ENCODE data around the gene EMID1.
"Not testable (repeated sequence)": the region's sequence is repeated elsewhere in the genome, so short reads cannot be mapped to it uniquely, and the experiment has no call there.

Gene EMID1

DNA sequence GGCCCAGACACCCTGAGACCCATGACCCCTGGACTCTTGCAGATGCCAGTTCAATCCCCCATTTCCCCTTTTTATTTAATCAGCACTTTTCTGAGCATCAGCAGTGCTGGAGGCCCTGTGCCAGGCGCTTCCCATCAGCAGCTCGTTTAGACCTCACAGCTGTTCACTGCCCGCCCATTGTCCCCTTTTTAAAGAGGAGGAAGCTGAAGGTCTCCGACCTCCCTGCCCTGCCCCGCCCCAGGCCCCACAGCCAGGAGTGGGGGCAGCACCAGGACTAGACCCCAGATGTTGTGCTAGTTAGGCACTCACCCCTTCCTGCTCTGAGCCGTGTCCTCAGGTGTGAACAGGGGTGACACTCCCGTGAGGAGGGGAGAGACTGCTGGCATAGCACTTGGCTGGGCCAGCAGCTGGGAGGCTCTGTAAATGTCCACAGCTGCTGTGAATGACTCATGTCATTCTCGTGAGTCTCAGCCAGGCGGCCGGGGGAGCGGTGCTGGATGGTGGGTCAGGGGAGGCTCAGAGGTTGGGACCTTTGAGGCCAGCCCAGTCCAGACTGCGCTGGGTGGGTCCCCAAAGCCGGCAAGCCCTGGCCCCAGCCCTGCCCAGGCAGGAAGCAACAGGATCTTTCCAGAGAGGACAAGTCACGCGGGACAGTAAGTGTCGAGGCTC is 19.9 kb downstream of the EMID1 start:
- Histone ChIP-seq H3K4me3 (ENCODE audit: low read length) (no peak overlapping the region), H3K4me1 (ENCODE audit: control insufficient read depth, insufficient read depth, low read length) (no peaks in the 10 kb centered on the region), H3K9ac (ENCODE audit: low read length) (no peak overlapping the region), H3K36me3 (ENCODE audit: control insufficient read depth, insufficient read depth, low read length, severe bottlenecking) (no peaks in the 10 kb centered on the region), H3K27me3 (replicated peaks; ENCODE audit: control insufficient read depth, insufficient read depth, low read length) (peaks cover 12% of the 10 kb centered on the region), H3K9me3 (ENCODE audit: control insufficient read depth, low read length) (no peaks in the 10 kb centered on the region)
- DNase-seq (ENCODE audit: low read depth): peak; percentile 45

DNA sequence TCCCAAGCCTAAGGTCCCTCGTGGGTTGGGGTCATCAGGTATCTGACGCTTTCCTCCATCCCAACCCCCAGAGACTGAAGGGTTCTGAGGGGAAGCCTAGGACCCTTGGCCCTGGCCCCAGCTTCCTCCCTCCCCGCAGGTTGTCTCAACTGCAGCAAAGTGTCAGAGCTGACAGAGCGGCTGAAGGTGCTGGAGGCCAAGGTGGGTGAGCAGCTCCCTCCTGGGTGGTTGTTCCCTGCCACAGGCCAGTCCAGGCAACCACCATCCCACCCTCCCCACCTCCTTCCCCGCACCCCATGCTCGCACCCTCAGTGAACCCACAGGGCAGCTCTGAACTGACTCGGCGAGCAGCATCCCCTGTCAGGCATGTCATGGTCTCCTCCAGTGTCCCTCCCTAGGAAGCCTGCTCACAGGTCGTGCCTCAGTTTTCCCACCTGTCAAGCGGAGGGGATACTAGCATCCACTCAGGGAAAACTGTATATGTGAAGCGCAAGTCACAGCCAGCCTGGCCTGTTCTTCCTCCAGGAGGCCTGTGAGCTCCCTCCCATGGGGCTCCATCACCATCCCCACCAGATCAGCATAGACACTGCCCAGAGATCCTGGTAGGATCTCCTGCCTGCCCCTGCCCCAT is 20.8 kb downstream of the EMID1 start:
- Histone ChIP-seq H3K27me3 (replicated peaks; ENCODE audit: control insufficient read depth, insufficient read depth, low read length) (peaks cover 12% of the 10 kb centered on the region), H3K4me3 (ENCODE audit: low read length) (no peak overlapping the region), H3K36me3 (ENCODE audit: control insufficient read depth, insufficient read depth, low read length, severe bottlenecking) (no peaks in the 10 kb centered on the region), H3K9me3 (ENCODE audit: control insufficient read depth, low read length) (no peaks in the 10 kb centered on the region), H3K9ac (ENCODE audit: low read length) (no peak overlapping the region), H3K4me1 (ENCODE audit: control insufficient read depth, insufficient read depth, low read length) (no peaks in the 10 kb centered on the region)
- DNase-seq (ENCODE audit: low read depth): no peak

- Histone ChIP-seq H3K9ac (ENCODE audit: low read length) (no peak overlapping the region), H3K4me1 (ENCODE audit: control insufficient read depth, insufficient read depth, low read length) (no peaks in the 10 kb centered on the region)
Observed at GRCh38 chr22:29230972-29231875, 25.5 kb downstream of the EMID1 start.

DNA sequence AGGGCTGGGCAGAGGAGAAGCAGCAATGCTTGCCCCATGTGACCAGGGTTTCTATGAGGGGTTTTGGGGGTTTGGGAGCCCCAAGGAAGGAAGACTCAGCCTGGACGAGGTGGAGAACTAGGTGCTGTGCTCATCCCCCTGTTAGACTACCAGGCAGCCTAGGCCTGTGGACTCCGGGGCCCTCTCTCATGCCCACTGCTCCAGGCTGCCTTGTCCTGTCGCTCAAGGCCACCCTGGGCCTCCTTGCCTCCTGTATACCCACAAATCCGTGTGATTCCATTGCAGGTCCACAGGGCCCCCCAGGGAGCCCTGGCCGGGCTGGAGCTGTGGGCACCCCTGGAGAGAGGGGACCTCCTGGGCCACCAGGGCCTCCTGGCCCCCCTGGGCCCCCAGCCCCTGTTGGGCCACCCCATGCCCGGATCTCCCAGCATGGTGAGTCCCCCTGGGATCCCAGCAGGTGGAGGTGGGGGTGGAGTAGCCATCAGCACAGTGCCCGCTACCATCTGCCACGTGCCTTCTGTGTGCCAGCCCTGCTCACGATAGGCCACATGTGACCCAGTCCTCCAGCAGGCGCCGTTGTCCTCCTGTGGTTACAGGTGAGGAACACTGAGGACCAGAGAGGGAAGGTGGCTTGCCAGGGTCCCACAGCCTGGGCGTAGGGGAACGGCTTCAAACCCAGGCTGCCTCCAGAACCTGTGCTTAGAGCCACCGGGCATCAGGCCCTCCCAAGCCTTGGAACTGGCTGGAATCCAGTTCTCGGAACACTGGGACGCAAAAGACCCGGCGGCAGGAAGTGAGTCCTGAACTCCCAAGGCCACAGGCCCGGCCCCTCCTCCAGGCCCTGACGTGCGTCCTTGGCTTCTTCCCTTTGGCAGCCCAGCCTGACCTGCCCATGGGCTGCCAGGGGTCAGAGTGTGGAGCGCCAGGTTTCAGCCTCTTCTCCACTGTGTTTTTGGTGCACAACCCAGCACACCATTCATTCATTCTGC is 26.6 kb downstream of the EMID1 start:
- no peak for DNase-seq (ENCODE audit: low read depth)
- Histone ChIP-seq H3K9me3 (ENCODE audit: control insufficient read depth, low read length) (peaks cover 12% of the 10 kb centered on the region), H3K36me3 (ENCODE audit: control insufficient read depth, insufficient read depth, low read length, severe bottlenecking) (no peaks in the 10 kb centered on the region), H3K9ac (ENCODE audit: low read length) (no peak overlapping the region), H3K4me1 (ENCODE audit: control insufficient read depth, insufficient read depth, low read length) (no peaks in the 10 kb centered on the region), H3K4me3 (ENCODE audit: low read length) (no peak overlapping the region), H3K27me3 (replicated peaks; ENCODE audit: control insufficient read depth, insufficient read depth, low read length) (peaks cover 10% of the 10 kb centered on the region)

More at GRCh38 chr22:29230972-29231875, 25.5 kb downstream of the EMID1 start:
- Histone ChIP-seq H3K27me3 (replicated peaks; ENCODE audit: control insufficient read depth, insufficient read depth, low read length) (peaks cover 10% of the 10 kb centered on the region), H3K36me3 (ENCODE audit: control insufficient read depth, insufficient read depth, low read length, severe bottlenecking) (no peaks in the 10 kb centered on the region), H3K9me3 (ENCODE audit: control insufficient read depth, low read length) (peaks cover 12% of the 10 kb centered on the region), H3K4me3 (ENCODE audit: low read length) (no peak overlapping the region)
- DNase-seq (ENCODE audit: low read depth): no peak

DNA sequence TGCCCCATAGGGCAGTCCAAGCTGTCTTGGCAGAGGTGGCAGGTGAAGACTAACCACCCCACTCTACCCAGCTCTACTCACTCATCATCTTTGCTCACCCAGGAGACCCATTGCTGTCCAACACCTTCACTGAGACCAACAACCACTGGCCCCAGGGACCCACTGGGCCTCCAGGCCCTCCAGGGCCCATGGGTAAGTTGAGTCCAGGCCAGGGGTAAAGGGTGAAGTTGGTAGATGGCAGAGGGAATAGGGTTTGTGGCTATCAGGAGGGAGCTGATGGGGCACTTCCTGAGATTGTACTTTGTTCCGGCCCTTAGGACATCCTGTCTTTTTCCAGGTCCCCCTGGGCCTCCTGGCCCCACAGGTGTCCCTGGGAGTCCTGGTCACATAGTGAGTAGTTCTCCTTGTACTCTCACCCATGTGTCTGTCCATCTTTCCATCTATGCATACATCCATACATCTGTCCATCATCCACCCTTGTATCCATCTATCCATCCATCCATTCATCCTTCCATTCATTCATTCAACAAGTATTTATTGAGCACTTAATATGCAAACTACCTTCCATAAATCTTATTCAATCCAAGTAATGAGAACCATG is 27.7 kb downstream of the EMID1 start:
- Histone ChIP-seq H3K27me3 (replicated peaks; ENCODE audit: control insufficient read depth, insufficient read depth, low read length) (peaks cover 10% of the 10 kb centered on the region), H3K36me3 (ENCODE audit: control insufficient read depth, insufficient read depth, low read length, severe bottlenecking) (no peaks in the 10 kb centered on the region), H3K4me1 (ENCODE audit: control insufficient read depth, insufficient read depth, low read length) (no peaks in the 10 kb centered on the region), H3K9me3 (ENCODE audit: control insufficient read depth, low read length) (peaks cover 12% of the 10 kb centered on the region), H3K4me3 (ENCODE audit: low read length) (no peak overlapping the region), H3K9ac (ENCODE audit: low read length) (no peak overlapping the region)
- DNase-seq (ENCODE audit: low read depth): no peak

DNA sequence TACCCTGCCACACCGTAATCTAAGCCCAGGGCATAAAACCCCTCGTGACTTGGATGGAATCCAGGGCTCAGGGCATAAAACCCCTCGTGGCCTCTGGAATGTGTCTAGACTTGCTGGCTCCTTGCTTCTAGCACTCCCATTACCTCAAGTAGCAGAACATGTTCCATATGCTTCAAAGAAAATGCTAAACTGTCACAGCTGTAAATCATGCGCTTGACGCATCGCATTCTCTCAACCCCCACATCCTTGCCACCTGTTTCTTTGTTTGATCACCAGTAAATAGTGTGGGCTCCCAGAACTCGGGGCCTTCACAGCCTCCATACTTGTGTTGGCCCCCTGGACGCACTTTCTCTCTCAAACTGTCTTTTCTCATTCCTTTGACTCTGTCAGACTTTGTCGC is 34.8 kb downstream of the EMID1 start:
- H3K9ac ChIP-seq (ENCODE audit: low read length); H3K4me1 ChIP-seq (ENCODE audit: control insufficient read depth, insufficient read depth, low read length); H3K36me3 ChIP-seq (ENCODE audit: control insufficient read depth, insufficient read depth, low read length, severe bottlenecking); H3K4me3 ChIP-seq (ENCODE audit: low read length); DNase-seq (ENCODE audit: low read depth): not testable (repeated sequence)
- peaks cover 23% of the 10 kb centered on the region for H3K27me3 ChIP-seq (replicated peaks; ENCODE audit: control insufficient read depth, insufficient read depth, low read length)
- peaks cover 34% of the 10 kb centered on the region for H3K9me3 ChIP-seq (ENCODE audit: control insufficient read depth, low read length)

GRCh38 chr22:29243874-29244446 is 38.3 kb downstream of the EMID1 start:
- no peaks in the 10 kb centered on the region for H3K4me1 ChIP-seq (ENCODE audit: control insufficient read depth, insufficient read depth, low read length)
- no peak overlapping the region for H3K4me3 ChIP-seq (ENCODE audit: low read length)
- peaks cover 23% of the 10 kb centered on the region for H3K27me3 ChIP-seq (replicated peaks; ENCODE audit: control insufficient read depth, insufficient read depth, low read length)
- no peak for DNase-seq (ENCODE audit: low read depth)
- H3K9me3 ChIP-seq (ENCODE audit: control insufficient read depth, low read length): peaks cover 31% of the 10 kb centered on the region
- H3K36me3 ChIP-seq (ENCODE audit: control insufficient read depth, insufficient read depth, low read length, severe bottlenecking): no peaks in the 10 kb centered on the region
- no peak overlapping the region for H3K9ac ChIP-seq (ENCODE audit: low read length)

DNA sequence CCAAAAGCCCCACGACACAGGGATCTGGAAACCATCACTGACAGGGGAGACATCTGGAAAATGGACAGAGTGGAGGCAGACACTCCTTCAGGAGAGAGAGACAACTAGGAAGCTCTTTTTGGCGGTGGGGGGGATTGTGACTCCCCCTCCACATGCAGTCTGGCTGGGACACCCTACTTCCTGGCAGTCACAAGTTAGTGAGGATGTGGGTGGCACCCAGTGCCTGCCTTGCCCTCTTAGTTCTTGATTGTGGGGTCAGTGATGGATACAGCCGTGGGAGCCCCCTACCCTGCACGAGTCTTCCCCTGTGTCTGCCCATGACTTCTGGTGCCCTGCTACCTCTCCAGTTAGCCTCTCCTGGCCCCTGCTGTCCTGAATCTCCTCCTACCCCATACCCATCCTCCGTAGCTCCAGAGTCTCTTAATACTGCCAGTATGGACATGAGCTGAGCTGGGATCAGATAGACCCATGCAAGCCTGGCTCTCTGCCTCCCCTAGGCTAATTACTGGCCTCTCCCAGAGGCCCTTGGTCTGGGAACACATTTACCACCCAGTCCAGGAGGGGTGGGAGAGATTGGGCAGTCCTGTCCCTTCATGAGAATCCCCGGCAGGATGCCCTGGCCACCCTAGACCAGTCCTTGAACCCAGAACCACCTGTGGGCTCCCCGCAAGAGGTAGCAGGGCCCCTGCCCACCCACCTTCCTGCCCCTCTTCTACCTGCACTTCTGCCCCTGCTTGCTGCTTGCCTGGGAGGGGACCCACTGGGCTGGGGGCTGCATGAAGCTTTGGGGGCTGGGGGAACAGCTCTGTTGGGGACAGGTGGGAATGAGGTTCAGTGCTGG is 39.3 kb downstream of the EMID1 start:
- no peaks in the 10 kb centered on the region for H3K36me3 ChIP-seq (ENCODE audit: control insufficient read depth, insufficient read depth, low read length, severe bottlenecking)
- H3K9me3 ChIP-seq (ENCODE audit: control insufficient read depth, low read length): peaks cover 21% of the 10 kb centered on the region
- H3K4me1 ChIP-seq (ENCODE audit: control insufficient read depth, insufficient read depth, low read length): no peaks in the 10 kb centered on the region
- peaks cover 23% of the 10 kb centered on the region for H3K27me3 ChIP-seq (replicated peaks; ENCODE audit: control insufficient read depth, insufficient read depth, low read length)
- H3K9ac ChIP-seq (ENCODE audit: low read length): no peak overlapping the region
- no peak overlapping the region for H3K4me3 ChIP-seq (ENCODE audit: low read length)
- no peak for DNase-seq (ENCODE audit: low read depth)

GRCh38 chr22:29245626-29246385 is 40.1 kb downstream of the EMID1 start:
- H3K4me3 ChIP-seq (ENCODE audit: low read length): no peak overlapping the region
- peaks cover 15% of the 10 kb centered on the region for H3K9me3 ChIP-seq (ENCODE audit: control insufficient read depth, low read length)
- no peaks in the 10 kb centered on the region for H3K36me3 ChIP-seq (ENCODE audit: control insufficient read depth, insufficient read depth, low read length, severe bottlenecking)
- peak; percentile 80 for DNase-seq (ENCODE audit: low read depth)
- no peak overlapping the region for H3K9ac ChIP-seq (ENCODE audit: low read length)
- H3K4me1 ChIP-seq (ENCODE audit: control insufficient read depth, insufficient read depth, low read length): no peaks in the 10 kb centered on the region
- peaks cover 23% of the 10 kb centered on the region for H3K27me3 ChIP-seq (replicated peaks; ENCODE audit: control insufficient read depth, insufficient read depth, low read length)
